GM23338 (cell line): Measurements from ENCODE around the gene MARCHF7. TPM values are rescaled to one million over a fixed set of nuclear protein-coding genes. Genes with fewer than 3 reads are reported as not detected.
"Not testable (repeated sequence)": the region's sequence is repeated elsewhere in the genome, so short reads cannot be mapped to it uniquely, and the experiment has no call there.

Source experiments
- ATAC-seq: fragments of 200-7000 bp; cut with Tn5 transposase; 3 replicates; pipeline ENCODE4 v1.9.1; 2020
- DNase-seq: peaks from one replicate; pipeline ENCODE4 v3.0.0-alpha.2; 2015; ENCODE audit warnings: low spot score
- H2AFZ ChIP-seq: fragments of 200-600 bp; sonication (generic); 2 replicates; pipeline ENCODE4 v1.8.0; 2016; ENCODE audit warnings: antibody characterized with exemption, mild to moderate bottlenecking, moderate library complexity
- H3F3A ChIP-seq: fragments of 200-600 bp; sonication (generic); replicated peaks from 2 replicates; pipeline ENCODE4 v1.8.0; 2017; ENCODE audit warnings: antibody characterized with exemption, mixed run types, low read depth
- H3K27ac ChIP-seq: fragments of 200-600 bp; sonication (generic); 2 replicates; pipeline ENCODE4 v1.6.1; 2016; ENCODE audit warnings: low read depth
- H3K27me3 ChIP-seq: fragments of 200-600 bp; sonication (generic); 2 replicates; pipeline ENCODE4 v1.8.0; 2016; ENCODE audit warnings: mild to moderate bottlenecking, mixed run types, moderate library complexity; ENCODE audit not compliant: insufficient read depth
- H3K36me3 ChIP-seq: fragments of 200-600 bp; sonication (generic); 2 replicates; pipeline ENCODE4 v1.8.0; 2016; ENCODE audit warnings: mild to moderate bottlenecking; ENCODE audit not compliant: insufficient read depth
- H3K4me1 ChIP-seq: fragments of 200-600 bp; sonication (generic); 2 replicates; pipeline ENCODE4 v1.8.0; 2016; ENCODE audit warnings: mild to moderate bottlenecking, moderate library complexity; ENCODE audit not compliant: insufficient read depth
- H3K4me2 ChIP-seq: fragments of 200-600 bp; sonication (generic); 2 replicates; pipeline ENCODE4 v1.7.1; 2017; ENCODE audit warnings: mixed run types
- H3K4me3 ChIP-seq: fragments of 200-600 bp; sonication (generic); 2 replicates; pipeline ENCODE4 v1.6.1; 2016; ENCODE audit warnings: mixed run types
- H3K79me2 ChIP-seq: fragments of 200-600 bp; sonication (generic); replicated peaks from 2 replicates; pipeline ENCODE4 v1.8.0; 2017; ENCODE audit warnings: mild to moderate bottlenecking; ENCODE audit not compliant: insufficient read depth
- H3K9me2 ChIP-seq: fragments of 200-600 bp; sonication (generic); 2 replicates; pipeline ENCODE4 v1.8.0; 2017; ENCODE audit not compliant: insufficient read depth
- H4K20me1 ChIP-seq: fragments of 200-600 bp; sonication (generic); replicated peaks from 2 replicates; pipeline ENCODE4 v1.8.0; 2017; ENCODE audit warnings: mild to moderate bottlenecking; ENCODE audit not compliant: insufficient read depth
- H3K27ac Mint-ChIP-seq: 2 replicates; pipeline ENCODE4 v1.8.0; 2020; ENCODE audit warnings: inconsistent platforms, mild to moderate bottlenecking, moderate library complexity, mixed read lengths
- H3K27me3 Mint-ChIP-seq: 3 replicates; pipeline ENCODE4 v1.8.0; 2022; ENCODE audit warnings: low read depth, mild to moderate bottlenecking, moderate library complexity, mixed read lengths, inconsistent platforms; ENCODE audit not compliant: insufficient read depth, poor library complexity
- H3K36me3 Mint-ChIP-seq: 3 replicates; pipeline ENCODE4 v1.8.0; 2021; ENCODE audit warnings: low read depth, mild to moderate bottlenecking, inconsistent platforms, moderate library complexity, mixed read lengths
- H3K4me1 Mint-ChIP-seq: 3 replicates; pipeline ENCODE4 v1.8.0; 2020; ENCODE audit warnings: mild to moderate bottlenecking, inconsistent platforms, mixed read lengths
- H3K4me3 Mint-ChIP-seq: 3 replicates; pipeline ENCODE4 v1.8.0; 2021; ENCODE audit warnings: moderate library complexity, mild to moderate bottlenecking, inconsistent platforms, mixed read lengths
- H3K9me3 Mint-ChIP-seq: 3 replicates; pipeline ENCODE4 v1.8.0; 2020; ENCODE audit warnings: moderate library complexity, mild to moderate bottlenecking, inconsistent platforms, mixed read lengths
- CTCF ChIP-seq, 2 experiments: fragments of 200-600 bp in 1 of 2; sonication (generic) in 1 of 2; conservative IDR thresholded peaks; 2 replicates each; pipeline versions ENCODE4 v1.5.1 to v1.6.1; 2016 to 2017; ENCODE audit warnings: antibody characterized with exemption in 2 of 2, low read depth in 2 of 2, mild to moderate bottlenecking in 2 of 2, moderate library complexity in 1 of 2
- EZH2 ChIP-seq: fragments of 200-600 bp; sonication (generic); IDR thresholded peaks from one replicate; pipeline ENCODE4 v1.8.0; 2017; ENCODE audit warnings: antibody characterized with exemption, mild to moderate bottlenecking, low read depth; ENCODE audit not compliant: unreplicated experiment
- EZH2phosphoT487 ChIP-seq: fragments of 200-600 bp; sonication (generic); IDR thresholded peaks from one replicate; pipeline ENCODE4 v1.8.1; 2018; ENCODE audit warnings: antibody characterized with exemption; ENCODE audit not compliant: unreplicated experiment
- NANOG ChIP-seq: IDR thresholded peaks from 2 replicates; pipeline ENCODE4 v1.6.1; 2016; ENCODE audit warnings: antibody characterized with exemption, borderline replicate concordance
- REST ChIP-seq: IDR thresholded peaks from one replicate; pipeline ENCODE4 v1.6.1; 2018; ENCODE audit warnings: antibody characterized with exemption; ENCODE audit not compliant: unreplicated experiment
- ZNF114 ChIP-seq: fragments of 250-450 bp; sonication (Bioruptor Pico); IDR thresholded peaks from 2 replicates; pipeline ENCODE4 v1.5.0; 2020; ENCODE audit warnings: mild to moderate bottlenecking, moderate library complexity
- ZNF331 ChIP-seq: fragments of 250-450 bp; sonication (Bioruptor Pico); IDR thresholded peaks from 2 replicates; pipeline ENCODE4 v1.5.0; 2020; ENCODE audit warnings: low read depth, mild to moderate bottlenecking, moderate library complexity
- polyA plus RNA-seq: library from polyadenylated mRNA; unstranded; fragments of >200 nt; fragmentation: Nextera tagmentation; extraction: Ambion mirVana; gene quantifications from 2 replicates; pipeline ENCODE4 v1.2.1, GENCODE V29; 2016
- total RNA-seq: library from RNA; depleted of rRNA; stranded (reverse); fragments of >200 nt; shearing (Covaris generic); gene quantifications from 2 replicates; pipeline ENCODE4 v1.2.3, GENCODE V29; 2014
- TF ChIP-seq, protein P1 (sequence below): IDR thresholded peaks from 2 replicates; pipeline ENCODE4 v1.6.1; 2016; ENCODE audit warnings: antibody characterized with exemption

MARCHF7 gene
- total and polyA plus RNA-seq, 2 experiments from 2014 or later, result 101 to 142 TPM

DNA sequence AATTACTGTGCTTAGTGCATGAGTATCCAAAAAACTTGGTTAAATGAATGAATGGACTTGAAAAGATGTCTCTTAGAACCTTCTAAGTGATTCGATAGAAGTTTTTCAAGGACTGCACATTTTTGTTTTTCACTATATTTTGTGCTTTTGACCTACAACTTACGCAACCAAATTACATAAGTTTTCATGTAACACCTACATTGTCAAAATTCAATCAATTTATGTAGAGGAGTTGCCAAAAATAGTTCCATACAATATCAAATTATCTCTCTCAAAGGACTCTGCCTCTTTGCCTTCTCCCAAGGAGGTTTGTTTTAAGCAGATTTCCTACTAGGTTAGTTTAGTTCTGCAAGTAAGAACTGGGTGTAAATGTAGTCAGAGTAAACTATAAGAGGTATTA, 10.3 kb downstream of the MARCHF7 start:
- Histone ChIP-seq H3K36me3 (no peaks in the 10 kb centered on the region), H3K4me2 (no peak overlapping the region), H4K20me1 (peaks cover 74% of the 10 kb centered on the region), H3K4me3 (no peak overlapping the region), H3F3A (no peaks in the 10 kb centered on the region; the same call in 1 of the 2 replicates), H3K9me2 (no peaks in the 10 kb centered on the region), H3K4me1 (no peaks in the 10 kb centered on the region; the same call in 1 of the 2 replicates), H3K27me3 (no peaks in the 10 kb centered on the region), H2AFZ (no peak overlapping the region), H3K79me2 (peaks cover 100% of the 10 kb centered on the region), H3K27ac (no peak overlapping the region)
- H3K36me3 Mint-ChIP-seq, result peaks cover 78% of the 10 kb centered on the region
- peaks cover 18% of the 10 kb centered on the region for H3K4me1 Mint-ChIP-seq
- DNase-seq (no peak), ATAC-seq (no peak)
- H3K27me3 Mint-ChIP-seq, result peaks cover 7% of the 10 kb centered on the region
- peaks cover 11% of the 10 kb centered on the region; the same call in 2 of the 3 replicates for H3K9me3 Mint-ChIP-seq
- H3K27ac Mint-ChIP-seq, result no peak overlapping the region
- TF ChIP-seq ZNF114 (CRISPR knock-in tag), result no peak
- TF ChIP-seq ZNF331 (CRISPR knock-in tag), result no peak
- TF ChIP-seq NANOG, result no peak
- no peak for TF ChIP-seq EZH2
- TF ChIP-seq, protein P1, sequence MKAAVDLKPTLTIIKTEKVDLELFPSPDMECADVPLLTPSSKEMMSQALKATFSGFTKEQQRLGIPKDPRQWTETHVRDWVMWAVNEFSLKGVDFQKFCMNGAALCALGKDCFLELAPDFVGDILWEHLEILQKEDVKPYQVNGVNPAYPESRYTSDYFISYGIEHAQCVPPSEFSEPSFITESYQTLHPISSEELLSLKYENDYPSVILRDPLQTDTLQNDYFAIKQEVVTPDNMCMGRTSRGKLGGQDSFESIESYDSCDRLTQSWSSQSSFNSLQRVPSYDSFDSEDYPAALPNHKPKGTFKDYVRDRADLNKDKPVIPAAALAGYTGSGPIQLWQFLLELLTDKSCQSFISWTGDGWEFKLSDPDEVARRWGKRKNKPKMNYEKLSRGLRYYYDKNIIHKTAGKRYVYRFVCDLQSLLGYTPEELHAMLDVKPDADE, result no peak
- no peak for TF ChIP-seq CTCF (conservative IDR thresholded peaks at IDR 0.05; ENCODE audit: low read depth in 2 of 2)
- no peak for TF ChIP-seq REST
- TF ChIP-seq EZH2phosphoT487, result no peak
- H3K4me3 Mint-ChIP-seq, result no peak overlapping the region

DNA sequence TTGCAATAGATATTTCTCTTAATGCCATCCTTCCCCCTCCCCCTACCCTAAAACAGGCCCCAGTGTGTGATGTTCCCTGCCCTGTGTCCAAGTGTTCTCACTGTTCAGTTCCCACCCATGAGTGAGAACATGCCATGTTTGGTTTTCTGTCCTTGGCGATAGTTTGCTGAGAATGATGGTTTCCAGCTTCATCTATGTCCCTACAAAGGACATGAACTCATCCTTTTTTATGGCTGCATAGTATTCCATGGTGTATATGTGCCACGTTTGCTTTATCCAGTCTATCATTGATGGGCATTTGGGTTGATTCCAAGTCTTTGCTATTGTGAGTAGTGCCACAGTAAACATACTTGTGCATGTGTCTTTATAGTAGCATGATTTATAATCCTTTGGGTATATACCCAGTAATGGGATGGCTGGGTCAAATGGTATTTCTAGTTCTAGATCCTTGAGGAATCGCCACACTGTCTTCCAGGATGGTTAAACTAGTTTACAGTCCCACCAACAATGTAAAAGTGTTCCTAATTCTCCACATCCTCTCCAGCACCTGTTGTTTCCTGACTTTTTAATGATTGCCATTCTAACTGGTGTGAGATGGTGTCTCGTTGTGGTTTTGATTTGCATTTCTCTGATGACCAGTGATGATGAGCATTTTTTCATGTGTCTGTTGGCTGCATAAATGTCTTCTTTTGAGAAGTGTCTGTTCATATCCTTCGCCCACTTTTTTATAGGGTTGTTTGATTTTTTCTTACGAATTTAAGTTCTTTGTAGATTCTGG, 12.7 kb downstream of the MARCHF7 start:
- not testable (repeated sequence) for H3K27ac ChIP-seq, H3K27me3 Mint-ChIP-seq, H3K27me3 ChIP-seq, DNase-seq, H3F3A ChIP-seq, H3K4me1 ChIP-seq, H3K4me3 ChIP-seq, H3K4me3 Mint-ChIP-seq, H3K4me2 ChIP-seq, H3K27ac Mint-ChIP-seq, H3K36me3 ChIP-seq, ATAC-seq, H2AFZ ChIP-seq, H3K9me2 ChIP-seq
- peaks cover 69% of the 10 kb centered on the region for H4K20me1 ChIP-seq
- H3K9me3 Mint-ChIP-seq, result peaks cover 11% of the 10 kb centered on the region; the same call in 2 of the 3 replicates
- H3K4me1 Mint-ChIP-seq, result peaks cover 12% of the 10 kb centered on the region
- H3K36me3 Mint-ChIP-seq, result peaks cover 79% of the 10 kb centered on the region
- peaks cover 100% of the 10 kb centered on the region for H3K79me2 ChIP-seq
